ENCODE measurements around the gene RPL36A.

DNA sequence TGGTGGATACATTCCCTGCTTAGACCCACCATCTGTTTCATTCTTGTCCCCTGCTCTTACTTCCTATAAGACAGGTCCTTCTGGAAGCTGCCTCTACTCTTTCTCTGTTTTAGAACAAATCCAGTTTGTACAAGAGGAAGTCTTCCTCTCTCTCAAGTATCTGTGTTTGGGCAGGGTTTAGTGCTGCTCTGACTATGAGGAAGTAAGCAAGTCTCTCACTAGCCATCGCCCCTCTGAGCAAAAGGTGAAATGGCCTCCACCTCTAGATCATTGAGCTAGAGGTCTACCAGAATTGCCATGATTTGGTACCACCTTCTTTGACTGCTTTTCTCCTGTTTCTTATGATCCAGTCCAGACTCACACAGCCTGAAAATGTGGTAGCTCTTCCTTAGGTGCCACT is 13.3 kb upstream of the RPL36A start:
- TF ChIP-seq GATA2 (IDR thresholded peaks at IDR 0.05; ENCODE audit: low read depth, low read length) (no peak), GATA3 (IDR thresholded peaks at IDR 0.05; ENCODE audit: low read depth, low read length) (no peak)
